ENCODE results near the gene AFF3.
"Not testable (repeated sequence)": the region's sequence is repeated elsewhere in the genome, so short reads cannot be mapped to it uniquely, and the experiment has no call there.

The AFF3 gene

GRCh38 chr2:99776206-99776905, 366.0 kb downstream of the AFF3 start:
- peak; percentile 4 for DNase-seq

GRCh38 chr2:99775585-99775984, 366.8 kb downstream of the AFF3 start:
- DNase-seq = no peak

GRCh38 chr2:99773642-99774041, 368.7 kb downstream of the AFF3 start:
- not testable (repeated sequence) for DNase-seq

- no peak for DNase-seq
These were observed 369.6 kb downstream of the AFF3 start for GRCh38 chr2:99772591-99773331.

GRCh38 chr2:99771681-99772333, 370.6 kb downstream of the AFF3 start:
- DNase-seq = no peak

- no peak for DNase-seq
These were observed 371.5 kb downstream of the AFF3 start for GRCh38 chr2:99770876-99771275.

GRCh38 chr2:99765731-99766318, 376.6 kb downstream of the AFF3 start:
- DNase-seq = no peak

- DNase-seq = no peak
These were observed 378.6 kb downstream of the AFF3 start for GRCh38 chr2:99763764-99764163.

GRCh38 chr2:99762714-99763113, 379.7 kb downstream of the AFF3 start:
- DNase-seq = no peak

GRCh38 chr2:99757611-99758114, 384.7 kb downstream of the AFF3 start:
- DNase-seq = no peak

GRCh38 chr2:99756059-99756458, 386.3 kb downstream of the AFF3 start:
- DNase-seq = no peak

GRCh38 chr2:99754210-99754609, 388.2 kb downstream of the AFF3 start:
- no peak for DNase-seq

GRCh38 chr2:99753505-99753904, 388.9 kb downstream of the AFF3 start:
- DNase-seq = no peak

GRCh38 chr2:99748344-99748743, 394.0 kb downstream of the AFF3 start:
- DNase-seq = no peak

- DNase-seq = no peak
These were observed 394.5 kb downstream of the AFF3 start for GRCh38 chr2:99747842-99748241.

GRCh38 chr2:99743146-99743545, 399.2 kb downstream of the AFF3 start:
- no peak for DNase-seq

- no peak for DNase-seq
These were observed 404.9 kb downstream of the AFF3 start for GRCh38 chr2:99737537-99737936.

GRCh38 chr2:99735753-99736152, 406.6 kb downstream of the AFF3 start:
- DNase-seq = no peak

GRCh38 chr2:99735314-99735713, 407.1 kb downstream of the AFF3 start:
- not testable (repeated sequence) for DNase-seq

- no peak for DNase-seq
These were observed 408.2 kb downstream of the AFF3 start for GRCh38 chr2:99734236-99734635.

- no peak for DNase-seq
These were observed 413.0 kb downstream of the AFF3 start for GRCh38 chr2:99729104-99730025.

- DNase-seq = no peak
These were observed 414.2 kb downstream of the AFF3 start for GRCh38 chr2:99728166-99728565.
